ENCODE results near the gene DDX54. TPM values are rescaled to one million over a fixed set of nuclear protein-coding genes. Genes with fewer than 3 reads are reported as not detected.

DDX54 gene
- total RNA-seq, 1 donor from 2014 or later: 53.5 TPM

DNA sequence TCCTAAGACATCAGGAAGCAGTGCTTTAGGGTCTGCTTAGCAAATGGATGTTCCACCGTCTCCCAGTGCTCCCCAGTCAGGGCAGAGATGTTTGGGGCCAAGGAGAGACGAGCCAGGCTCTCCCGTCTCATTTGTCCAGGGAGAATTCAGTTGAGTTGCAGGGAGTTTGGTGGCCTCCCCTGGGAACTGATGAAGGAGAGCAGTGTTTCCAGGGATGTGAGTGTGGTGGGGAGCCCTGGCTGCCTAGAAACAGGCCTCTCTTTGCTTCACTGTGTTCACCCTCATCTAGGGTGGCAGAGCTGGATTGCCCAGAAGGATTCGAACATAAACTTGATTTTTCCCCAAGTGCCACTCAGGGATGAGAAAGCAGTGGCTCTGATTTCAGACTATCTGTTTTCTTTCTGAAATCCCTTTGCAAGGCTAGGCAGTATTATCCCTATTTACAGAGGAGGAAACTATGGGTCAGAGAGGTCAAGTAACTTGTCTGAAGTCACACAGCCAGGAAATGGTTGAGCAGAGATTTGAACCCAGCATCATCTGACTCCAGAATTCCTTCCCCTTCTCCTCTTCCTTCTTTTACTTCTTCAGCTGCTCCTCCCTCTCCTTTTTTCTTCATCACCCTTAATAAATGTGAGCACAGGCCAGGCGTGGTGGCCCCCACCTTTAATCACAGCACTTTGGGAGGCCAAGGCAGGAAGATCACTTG is 42.6 kb upstream of the DDX54 start:
- no peaks in the 10 kb centered on the region for H3K27me3 Mint-ChIP-seq (ENCODE audit: low read depth, unreplicated experiment)
- no peak for FAIRE-seq

DNA sequence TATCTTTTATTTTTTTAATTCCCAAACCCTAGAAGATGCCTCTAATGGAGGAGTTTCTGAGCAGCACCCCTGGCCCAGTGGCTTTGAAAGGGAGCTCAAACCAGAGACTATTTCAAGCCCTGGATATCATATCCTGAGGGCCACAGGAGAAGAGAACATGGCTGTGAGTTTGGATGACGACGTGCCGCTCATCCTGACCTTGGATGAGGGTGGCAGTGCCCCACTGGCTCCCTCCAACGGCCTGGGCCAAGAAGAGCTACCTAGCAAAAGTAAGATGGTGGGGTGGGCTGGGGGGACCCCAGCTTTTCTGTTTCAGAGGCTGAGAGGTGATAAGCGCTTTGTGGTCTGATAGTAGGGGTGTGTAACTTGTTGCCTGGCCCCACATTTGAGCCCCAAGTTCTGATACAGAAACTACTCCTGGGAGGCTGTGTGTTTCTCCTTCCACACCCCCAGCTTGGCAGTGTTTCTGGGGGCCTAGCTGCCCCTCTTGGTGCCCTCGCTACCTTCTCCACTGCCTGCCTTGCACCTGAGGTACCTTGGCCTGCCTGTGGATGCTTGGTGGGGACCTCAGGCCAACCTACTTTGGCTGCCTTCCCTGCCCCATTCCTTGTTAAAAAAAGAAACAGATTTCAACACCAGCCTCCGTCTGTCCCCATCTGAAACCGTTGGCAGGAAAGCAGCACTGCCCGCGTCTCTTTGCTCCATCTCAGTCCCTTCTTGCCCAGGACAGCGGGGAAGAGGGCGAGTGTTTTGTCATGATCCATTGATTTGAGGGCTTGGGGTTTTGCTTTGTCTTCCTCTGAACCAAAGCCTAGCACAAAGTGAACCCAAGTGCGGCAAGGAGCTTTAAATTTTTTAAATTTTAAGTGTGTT is 41.7 kb upstream of the DDX54 start:
- no peaks in the 10 kb centered on the region for H3K27me3 ChIP-seq (ENCODE audit: insufficient read depth, low read length)
- peaks cover 34% of the 10 kb centered on the region for H3K4me1 ChIP-seq (ENCODE audit: insufficient read depth, low read length)
- no peak overlapping the region for H2AFZ ChIP-seq (ENCODE audit: low read depth, low read length)
- H3K9me3 ChIP-seq (ENCODE audit: insufficient read depth, low read depth, low read length): no peaks in the 10 kb centered on the region
- FAIRE-seq: no peak
- peaks cover 32% of the 10 kb centered on the region for H3K4me1 Mint-ChIP-seq (ENCODE audit: low read depth, unreplicated experiment)
- H3K9me3 Mint-ChIP-seq (ENCODE audit: unreplicated experiment): no peaks in the 10 kb centered on the region
- peaks cover 6% of the 10 kb centered on the region for H3K79me2 ChIP-seq (ENCODE audit: insufficient read depth, low read length)
- no peak overlapping the region for H3K4me3 ChIP-seq (ENCODE audit: insufficient read depth, low read depth, low read length)
- no peak overlapping the region for H3K4me3 Mint-ChIP-seq (ENCODE audit: unreplicated experiment)
- no peaks in the 10 kb centered on the region for H4K20me1 ChIP-seq (ENCODE audit: insufficient read depth, low read length)
- TF ChIP-seq, protein P1, sequence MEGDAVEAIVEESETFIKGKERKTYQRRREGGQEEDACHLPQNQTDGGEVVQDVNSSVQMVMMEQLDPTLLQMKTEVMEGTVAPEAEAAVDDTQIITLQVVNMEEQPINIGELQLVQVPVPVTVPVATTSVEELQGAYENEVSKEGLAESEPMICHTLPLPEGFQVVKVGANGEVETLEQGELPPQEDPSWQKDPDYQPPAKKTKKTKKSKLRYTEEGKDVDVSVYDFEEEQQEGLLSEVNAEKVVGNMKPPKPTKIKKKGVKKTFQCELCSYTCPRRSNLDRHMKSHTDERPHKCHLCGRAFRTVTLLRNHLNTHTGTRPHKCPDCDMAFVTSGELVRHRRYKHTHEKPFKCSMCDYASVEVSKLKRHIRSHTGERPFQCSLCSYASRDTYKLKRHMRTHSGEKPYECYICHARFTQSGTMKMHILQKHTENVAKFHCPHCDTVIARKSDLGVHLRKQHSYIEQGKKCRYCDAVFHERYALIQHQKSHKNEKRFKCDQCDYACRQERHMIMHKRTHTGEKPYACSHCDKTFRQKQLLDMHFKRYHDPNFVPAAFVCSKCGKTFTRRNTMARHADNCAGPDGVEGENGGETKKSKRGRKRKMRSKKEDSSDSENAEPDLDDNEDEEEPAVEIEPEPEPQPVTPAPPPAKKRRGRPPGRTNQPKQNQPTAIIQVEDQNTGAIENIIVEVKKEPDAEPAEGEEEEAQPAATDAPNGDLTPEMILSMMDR (IDR thresholded peaks at IDR 0.05; ENCODE audit: insufficient read depth, low read depth, low read length): no peak
- TF ChIP-seq EZH2 (IDR thresholded peaks at IDR 0.05; ENCODE audit: insufficient read depth, low read length): no peak
- H3K4me2 ChIP-seq (ENCODE audit: low read length): no peak overlapping the region
- no peak overlapping the region for H3K27ac Mint-ChIP-seq (ENCODE audit: unreplicated experiment)
- no peak overlapping the region for H3K27ac ChIP-seq (ENCODE audit: low read depth, low read length)
- H3K36me3 Mint-ChIP-seq (ENCODE audit: low read depth, unreplicated experiment): peaks cover 20% of the 10 kb centered on the region
- no peaks in the 10 kb centered on the region for H3K36me3 ChIP-seq (ENCODE audit: insufficient read depth, low read length)
- no peak for DNase-seq (ENCODE audit: low read depth)
- H3K9ac ChIP-seq (ENCODE audit: low read length): no peak overlapping the region
- no peaks in the 10 kb centered on the region for H3K27me3 Mint-ChIP-seq (ENCODE audit: low read depth, unreplicated experiment)

More for the DNA sequence above, 42.6 kb upstream of the DDX54 start:
- Mint-ChIP-seq H3K4me1 (ENCODE audit: low read depth, unreplicated experiment) (peaks cover 24% of the 10 kb centered on the region), H3K36me3 (ENCODE audit: low read depth, unreplicated experiment) (peaks cover 22% of the 10 kb centered on the region), H3K9me3 (ENCODE audit: unreplicated experiment) (no peaks in the 10 kb centered on the region), H3K27ac (ENCODE audit: unreplicated experiment) (peak overlapping the region; percentile 41), H3K4me3 (ENCODE audit: unreplicated experiment) (no peak overlapping the region)
- no peak overlapping the region for H3K9ac ChIP-seq (ENCODE audit: low read length)
- H3K4me1 ChIP-seq (ENCODE audit: insufficient read depth, low read length): peaks cover 34% of the 10 kb centered on the region
- no peaks in the 10 kb centered on the region for H3K36me3 ChIP-seq (ENCODE audit: insufficient read depth, low read length)
- H3K4me2 ChIP-seq (ENCODE audit: low read length): no peak overlapping the region
- no peaks in the 10 kb centered on the region for H3K9me3 ChIP-seq (ENCODE audit: insufficient read depth, low read depth, low read length)
- DNase-seq (ENCODE audit: low read depth): no peak
- H3K4me3 ChIP-seq (ENCODE audit: insufficient read depth, low read depth, low read length): no peak overlapping the region
- H4K20me1 ChIP-seq (ENCODE audit: insufficient read depth, low read length): no peaks in the 10 kb centered on the region
- H3K27ac ChIP-seq (ENCODE audit: low read depth, low read length): no peak overlapping the region
- no peaks in the 10 kb centered on the region for H3K27me3 ChIP-seq (ENCODE audit: insufficient read depth, low read length)
- TF ChIP-seq, protein P1 (IDR thresholded peaks at IDR 0.05; ENCODE audit: insufficient read depth, low read depth, low read length): no peak
- TF ChIP-seq EZH2 (IDR thresholded peaks at IDR 0.05; ENCODE audit: insufficient read depth, low read length): no peak
- no peak overlapping the region for H2AFZ ChIP-seq (ENCODE audit: low read depth, low read length)
- H3K79me2 ChIP-seq (ENCODE audit: insufficient read depth, low read length): peaks cover 3% of the 10 kb centered on the region

Data from astrocyte (in vitro differentiated cells and primary cell).